HG03439 (cell line): ENCODE measurements around the gene CAPN7.

Source experiments
- ATAC-seq: cut with Tn5 transposase; IDR thresholded peaks from one replicate; pipeline ENCODE4 v1.9.1; 2021; ENCODE audit warnings: mild to moderate bottlenecking, moderate library complexity; ENCODE audit not compliant: unreplicated experiment

Gene CAPN7

DNA sequence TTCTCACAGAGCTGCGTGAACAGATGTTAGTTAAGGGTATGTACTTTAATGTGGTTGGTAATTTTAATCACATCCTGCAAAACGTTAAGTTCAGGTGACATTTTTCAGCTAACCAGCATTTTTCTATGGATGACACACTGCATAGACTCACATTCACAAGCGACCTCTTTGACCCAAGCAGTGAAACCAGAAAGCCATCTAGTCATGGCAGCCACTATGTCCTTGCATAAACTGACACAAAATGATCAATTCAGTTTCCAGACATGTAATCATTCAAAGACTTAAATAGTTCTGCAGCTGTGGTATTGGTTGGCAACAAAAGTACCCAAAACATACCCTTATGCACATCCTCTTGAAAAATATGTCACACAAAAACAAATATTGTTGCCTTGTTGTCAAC, 7.4 kb upstream of the CAPN7 start:
- no peak for ATAC-seq

DNA sequence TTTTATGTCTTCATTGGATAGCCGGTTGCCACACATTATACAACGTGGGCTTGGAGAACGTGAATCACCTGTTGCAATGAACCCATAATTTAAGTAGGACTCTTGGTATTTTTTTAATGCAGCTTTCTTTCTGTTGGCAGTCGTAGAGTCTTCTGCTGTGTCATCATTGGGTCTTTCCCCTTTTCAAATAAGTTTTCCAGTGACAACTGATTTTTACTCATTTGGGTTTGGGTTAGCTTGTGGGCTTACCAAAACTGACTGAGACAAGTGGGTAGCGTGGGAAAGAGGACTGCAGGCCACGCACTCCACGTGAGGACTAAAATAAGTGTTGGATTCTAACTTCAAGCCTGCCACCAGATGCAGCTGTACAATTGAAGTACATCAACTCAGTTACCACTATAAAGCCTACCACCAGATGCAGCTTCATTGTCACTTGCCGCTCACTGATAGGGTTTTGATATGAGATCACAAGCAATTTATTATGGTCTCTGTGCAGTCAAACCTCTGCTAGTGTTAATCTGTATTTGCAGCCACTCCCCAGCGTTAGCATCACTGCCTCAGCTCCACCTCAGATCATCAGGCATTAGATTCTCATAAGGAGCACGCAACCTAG, 6.4 kb upstream of the CAPN7 start:
- ATAC-seq = no peak

DNA sequence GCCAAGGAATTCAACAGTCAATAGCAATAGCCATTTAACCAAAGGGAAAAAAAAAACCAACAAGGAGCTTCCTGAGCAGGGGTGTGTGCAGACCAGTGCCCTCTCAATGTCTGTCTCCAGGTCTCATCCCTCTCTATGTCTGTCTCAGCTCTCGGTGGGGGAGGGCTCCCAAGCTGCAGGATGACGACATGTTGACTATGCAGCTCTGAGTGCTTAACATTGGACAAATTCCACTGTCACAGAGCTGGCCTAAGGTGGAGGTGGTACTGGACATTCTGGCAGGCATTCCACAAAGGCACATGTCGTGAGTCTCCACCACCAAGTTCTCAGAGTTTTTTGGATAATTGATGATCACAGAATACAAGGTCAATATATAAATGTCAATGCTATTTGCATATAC, 2.0 kb upstream of the CAPN7 start:
- no peak for ATAC-seq

DNA sequence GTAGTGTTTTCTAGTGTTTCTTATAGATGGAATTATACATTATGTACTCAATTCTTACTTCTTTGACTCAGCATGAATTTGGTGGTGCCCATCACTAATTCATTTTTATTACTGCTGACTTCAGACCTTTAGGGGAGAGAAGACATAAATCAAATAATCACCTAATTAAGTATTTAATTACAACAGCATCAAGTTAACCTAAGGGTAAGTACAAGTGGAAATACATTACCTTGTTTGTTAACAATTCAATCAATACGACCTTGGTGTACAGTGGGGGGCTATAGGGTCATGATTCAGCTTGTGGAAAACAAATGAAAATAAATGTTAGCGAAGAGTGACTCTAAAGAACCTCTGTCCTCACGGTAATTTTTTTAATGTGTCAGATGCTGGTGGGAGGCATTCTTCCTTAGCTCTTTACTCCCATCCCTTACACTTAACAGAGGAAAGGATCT, 538 bp upstream of the CAPN7 start:
- no peak for ATAC-seq

DNA sequence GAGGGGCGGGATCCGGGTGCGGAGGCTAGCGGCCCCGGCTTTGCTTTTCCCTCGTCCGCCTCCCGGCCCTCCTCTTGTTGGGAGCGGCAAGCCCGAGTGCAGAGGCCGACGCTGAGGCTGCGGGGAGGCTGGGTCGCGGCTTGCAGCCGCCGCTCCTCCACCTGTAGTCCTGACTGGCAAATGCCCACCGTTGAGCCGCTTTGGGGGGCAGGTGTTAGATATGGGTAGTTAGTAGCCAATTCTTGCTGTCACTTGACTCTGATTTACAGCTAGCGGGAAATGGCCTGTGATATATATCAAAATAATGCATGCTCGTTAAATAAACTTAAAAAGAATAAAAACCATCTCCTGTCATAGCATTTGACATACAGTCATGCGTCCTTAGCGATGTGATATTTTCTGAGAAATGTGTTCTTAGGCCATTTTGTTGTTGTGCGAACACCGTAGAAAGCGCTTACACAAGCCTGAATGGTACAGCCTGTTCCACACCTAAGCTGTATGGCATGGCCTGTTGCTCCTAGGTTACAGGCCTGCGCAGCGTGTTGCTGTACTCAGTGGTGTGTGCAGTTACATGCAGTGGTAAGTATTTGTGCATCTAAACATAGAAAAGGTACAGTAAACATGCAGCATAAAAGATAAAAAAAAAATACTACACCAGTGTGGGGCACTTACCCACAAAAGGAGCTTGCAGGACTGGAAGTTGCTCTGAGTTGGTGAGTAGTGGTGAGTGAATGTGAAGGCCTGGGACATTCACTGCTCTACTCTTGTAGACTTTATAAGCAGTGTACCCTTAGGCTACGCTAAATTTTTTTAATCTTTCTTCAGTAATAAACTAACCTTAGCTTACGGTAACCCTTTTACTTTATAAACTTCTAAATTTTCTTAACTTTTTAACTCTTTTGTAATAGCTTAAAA, 873 bp downstream of the CAPN7 start:
- no peak for ATAC-seq

DNA sequence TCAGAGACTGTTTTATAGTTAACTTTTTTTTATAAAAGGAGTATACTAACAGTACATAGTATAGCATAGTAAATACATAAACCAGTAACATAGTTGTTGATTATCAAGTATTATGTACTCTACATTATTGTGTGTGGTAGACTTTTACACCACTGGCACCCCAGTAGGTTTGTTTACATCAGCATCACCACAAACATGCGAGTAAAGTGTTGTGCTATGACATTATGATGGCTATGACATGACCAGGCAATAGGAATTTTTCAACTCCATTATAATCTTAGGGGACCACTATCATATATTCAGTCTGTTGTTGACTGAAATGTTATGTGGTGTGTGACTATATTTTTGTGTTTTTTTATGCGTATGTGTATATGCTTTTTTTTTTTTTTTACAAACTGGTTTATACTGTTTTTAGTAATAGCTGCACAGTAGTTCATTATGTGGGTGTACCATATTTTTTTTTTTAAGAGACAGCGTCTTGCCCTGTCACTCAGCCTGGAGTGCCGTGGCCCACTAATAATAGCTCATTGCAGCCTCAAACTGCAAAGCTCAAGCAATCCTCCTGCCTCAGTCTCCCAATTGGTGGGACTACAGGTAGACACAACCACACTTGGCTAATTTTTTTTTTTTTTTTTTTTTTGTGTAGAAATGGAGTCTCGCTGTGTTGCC, 1.9 kb downstream of the CAPN7 start:
- no peak for ATAC-seq

DNA sequence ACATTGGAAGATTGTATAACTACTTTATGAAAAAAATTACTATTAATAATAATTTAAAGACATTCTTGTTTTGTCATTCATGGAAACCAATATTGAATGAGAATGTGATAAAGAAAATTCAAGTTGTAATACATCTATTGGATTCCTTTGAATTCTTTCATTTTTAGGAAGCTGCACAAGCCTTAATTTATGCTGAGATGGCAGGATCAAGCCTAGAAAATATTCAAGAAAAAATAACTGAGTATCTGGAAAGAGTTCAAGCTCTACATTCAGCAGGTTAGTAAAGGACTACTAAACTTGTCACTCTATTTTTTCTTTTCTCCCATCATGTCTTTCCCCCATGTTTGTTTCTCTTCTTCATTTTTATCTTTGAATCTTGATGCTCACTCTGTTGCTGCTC, 5.9 kb downstream of the CAPN7 start:
- no peak for ATAC-seq

DNA sequence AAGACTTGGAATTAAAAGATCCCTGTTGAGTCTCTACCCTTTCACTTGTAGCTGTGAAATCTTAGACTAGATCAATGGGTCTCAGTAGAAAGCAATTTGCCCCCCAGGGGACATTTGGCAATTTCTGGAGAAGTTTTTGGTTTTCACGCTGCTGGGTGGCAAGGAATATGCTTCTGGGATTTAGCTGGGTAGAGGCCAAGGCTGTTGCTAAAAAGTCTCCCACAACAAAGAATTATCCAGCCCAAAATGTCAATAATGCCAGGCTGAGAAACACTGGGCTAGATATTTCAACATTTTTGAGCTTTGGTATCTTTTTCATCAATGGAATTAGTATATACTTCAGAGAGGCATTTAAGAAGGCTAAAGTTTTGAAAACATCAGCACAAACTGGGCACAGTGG, 8.7 kb downstream of the CAPN7 start:
- ATAC-seq = no peak

DNA sequence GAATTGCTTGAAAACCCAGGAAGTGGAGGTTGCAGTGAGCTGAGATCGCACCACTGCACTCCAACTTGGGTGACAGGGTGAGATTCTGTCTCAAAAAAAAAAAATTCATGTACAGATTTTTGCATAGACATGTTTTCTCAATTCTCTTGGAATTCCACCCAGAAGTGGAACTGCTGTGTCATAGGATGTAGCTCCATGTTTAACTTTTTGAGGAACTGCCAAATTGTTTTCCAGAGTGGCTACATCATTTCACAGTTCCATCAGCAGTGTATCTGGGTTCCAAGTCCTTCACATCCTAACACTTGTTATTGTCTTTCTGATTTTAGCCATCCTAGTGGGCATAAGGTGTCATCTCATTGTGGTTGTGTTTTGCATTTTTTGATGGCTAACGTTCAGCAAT, 9.9 kb downstream of the CAPN7 start:
- no peak for ATAC-seq

DNA sequence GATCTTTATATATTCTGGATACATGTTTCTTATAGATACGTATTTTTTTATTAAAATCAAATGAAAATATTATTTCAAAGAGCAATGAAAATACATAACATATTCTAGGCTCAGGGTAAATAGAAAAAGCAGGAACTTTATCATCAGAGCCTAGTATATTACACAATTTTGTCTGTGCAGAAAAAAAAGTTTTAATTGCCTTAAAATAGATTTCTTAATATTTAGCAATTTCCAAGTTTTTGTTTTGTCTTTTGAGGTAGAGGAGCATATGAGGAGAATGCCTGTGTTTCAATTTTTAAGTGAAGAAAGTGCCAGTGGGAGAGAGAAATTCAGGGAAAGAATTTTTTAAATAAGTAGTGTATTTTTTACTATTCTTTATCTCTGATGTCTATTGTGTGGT, 10.5 kb downstream of the CAPN7 start:
- no peak for ATAC-seq

DNA sequence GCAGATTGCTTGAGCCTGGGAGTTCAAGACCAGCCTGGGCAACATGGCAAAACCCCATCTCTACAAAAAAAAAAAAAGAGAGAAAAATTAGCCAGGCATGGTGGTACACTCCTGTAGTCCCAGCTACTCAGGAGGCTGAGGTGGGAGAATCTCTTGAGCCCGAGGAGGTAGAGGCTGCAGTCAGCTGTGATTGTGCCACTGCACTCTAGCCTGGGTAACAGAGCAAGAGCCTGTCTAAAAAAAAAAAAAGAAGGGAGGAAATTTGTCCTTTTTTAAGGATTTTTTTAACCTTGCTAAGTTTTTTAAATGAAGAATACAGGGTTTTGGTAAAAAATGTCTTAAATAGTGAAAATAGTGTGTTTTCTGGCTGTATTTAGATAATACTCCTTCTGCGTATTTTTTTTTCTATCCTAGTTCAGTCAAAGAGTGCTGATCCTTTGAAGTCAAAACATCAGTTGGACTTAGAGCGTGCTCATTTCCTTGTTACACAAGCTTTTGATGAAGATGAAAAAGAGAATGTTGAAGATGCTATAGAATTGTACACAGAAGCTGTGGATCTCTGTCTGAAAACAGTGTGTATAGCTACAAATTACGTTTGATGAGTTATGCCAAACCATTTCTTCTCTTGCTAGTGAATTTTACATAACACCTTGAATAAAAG, 11.1 kb downstream of the CAPN7 start:
- ATAC-seq = no peak

DNA sequence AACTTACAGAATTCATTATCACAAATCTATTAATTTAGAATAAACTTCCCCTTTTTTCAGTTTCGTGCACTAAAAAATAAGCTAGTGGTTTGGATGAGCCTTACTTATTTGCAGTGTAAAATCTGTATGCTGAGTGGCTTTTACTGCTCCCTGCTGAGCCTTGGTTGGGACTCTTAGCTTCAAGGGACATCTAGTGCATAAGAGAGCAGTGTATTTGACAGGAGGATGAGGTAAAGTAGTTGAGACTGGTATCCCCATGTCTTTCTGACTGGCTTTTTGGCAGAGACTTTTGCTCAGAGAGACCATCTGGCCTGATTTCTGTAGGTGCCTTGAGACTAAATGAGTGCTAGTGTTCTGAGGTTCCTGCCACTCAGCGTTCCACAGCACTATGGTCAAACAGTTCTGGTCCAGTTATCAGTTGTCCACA, 11.8 kb downstream of the CAPN7 start:
- ATAC-seq = no peak

DNA sequence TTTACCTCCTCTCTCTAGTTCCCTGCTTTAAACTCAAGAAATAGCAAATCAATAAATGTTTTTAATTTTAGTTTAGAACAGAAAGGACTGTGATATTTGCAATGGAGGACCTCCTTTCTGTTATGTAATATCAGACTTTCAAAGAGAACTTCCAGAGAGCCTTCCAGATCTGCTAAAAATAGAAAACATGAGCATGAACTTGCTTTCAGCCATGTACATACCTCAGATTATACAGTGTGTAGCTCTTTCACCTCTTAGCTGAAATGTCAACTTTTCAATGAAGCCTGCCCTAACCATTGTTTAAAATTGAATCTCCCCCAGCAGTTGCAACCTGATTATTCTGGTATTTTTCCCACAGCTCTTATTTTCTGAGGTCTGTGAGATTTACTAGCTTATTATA, 12.6 kb downstream of the CAPN7 start:
- ATAC-seq = no peak

DNA sequence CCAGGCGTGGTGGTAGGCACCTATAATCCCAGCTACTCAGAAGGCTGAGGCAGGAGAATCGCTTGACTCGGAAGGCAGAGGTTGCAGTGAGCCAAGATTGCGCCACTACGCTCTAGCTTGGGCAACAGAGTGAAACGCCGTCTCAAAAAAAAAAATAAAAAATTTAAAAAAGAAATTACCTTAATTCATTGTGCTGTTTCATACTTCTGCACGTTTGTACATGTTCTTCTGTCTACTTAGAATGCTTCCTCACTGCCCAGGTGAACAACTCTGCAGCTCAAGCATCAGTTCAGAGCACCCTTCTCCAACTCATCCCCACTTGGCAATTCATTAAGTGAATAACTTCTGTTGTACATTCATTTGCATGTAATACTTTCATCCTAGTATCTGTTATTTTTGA, 14.0 kb downstream of the CAPN7 start:
- no peak for ATAC-seq

DNA sequence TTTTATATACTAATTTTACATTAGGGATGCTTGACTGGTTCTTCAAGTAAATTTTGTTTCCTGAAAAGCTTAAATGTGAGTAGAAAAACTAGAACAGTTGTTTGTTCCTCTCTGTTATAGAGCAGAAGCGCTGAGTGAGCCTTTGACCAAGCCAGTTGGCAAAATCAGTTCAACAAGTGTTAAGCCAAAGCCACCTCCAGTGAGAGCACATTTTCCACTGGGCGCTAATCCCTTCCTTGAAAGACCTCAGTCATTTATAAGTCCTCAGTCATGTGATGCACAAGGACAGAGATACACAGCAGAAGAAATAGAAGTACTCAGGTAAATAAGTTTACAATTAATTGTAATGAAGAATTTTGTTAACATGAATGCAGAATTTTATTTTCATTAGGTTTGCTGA, 14.6 kb downstream of the CAPN7 start:
- no peak for ATAC-seq

DNA sequence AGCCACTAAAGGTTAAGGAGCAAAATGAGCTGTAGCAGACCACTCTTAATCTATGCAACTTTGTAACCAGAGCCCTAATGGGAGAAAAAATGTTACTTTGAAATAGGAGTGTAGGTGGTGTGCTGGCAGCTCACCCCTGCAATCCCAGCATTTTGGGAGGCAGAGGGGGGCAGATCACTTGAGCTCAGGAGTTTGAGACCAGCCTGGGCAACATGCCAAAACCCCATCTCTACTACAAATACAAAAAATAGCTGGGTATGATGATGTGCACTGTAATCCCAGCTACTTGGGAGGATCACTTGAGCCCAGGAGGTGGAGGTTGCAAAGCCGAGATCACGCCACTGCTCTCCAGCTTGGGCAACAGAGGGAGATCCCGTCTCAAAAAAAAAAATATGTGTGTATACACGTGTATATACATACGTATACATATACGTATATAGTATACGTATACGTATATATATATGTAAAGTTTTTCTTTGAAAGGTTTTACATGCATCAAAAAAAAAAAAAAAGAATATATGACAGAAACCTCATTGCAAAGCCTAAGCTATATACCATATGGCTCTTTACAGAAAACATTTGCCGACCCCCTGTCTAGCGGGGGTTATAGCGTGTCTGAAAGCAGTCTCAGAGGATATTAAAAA, 15.7 kb downstream of the CAPN7 start:
- no peak for ATAC-seq

DNA sequence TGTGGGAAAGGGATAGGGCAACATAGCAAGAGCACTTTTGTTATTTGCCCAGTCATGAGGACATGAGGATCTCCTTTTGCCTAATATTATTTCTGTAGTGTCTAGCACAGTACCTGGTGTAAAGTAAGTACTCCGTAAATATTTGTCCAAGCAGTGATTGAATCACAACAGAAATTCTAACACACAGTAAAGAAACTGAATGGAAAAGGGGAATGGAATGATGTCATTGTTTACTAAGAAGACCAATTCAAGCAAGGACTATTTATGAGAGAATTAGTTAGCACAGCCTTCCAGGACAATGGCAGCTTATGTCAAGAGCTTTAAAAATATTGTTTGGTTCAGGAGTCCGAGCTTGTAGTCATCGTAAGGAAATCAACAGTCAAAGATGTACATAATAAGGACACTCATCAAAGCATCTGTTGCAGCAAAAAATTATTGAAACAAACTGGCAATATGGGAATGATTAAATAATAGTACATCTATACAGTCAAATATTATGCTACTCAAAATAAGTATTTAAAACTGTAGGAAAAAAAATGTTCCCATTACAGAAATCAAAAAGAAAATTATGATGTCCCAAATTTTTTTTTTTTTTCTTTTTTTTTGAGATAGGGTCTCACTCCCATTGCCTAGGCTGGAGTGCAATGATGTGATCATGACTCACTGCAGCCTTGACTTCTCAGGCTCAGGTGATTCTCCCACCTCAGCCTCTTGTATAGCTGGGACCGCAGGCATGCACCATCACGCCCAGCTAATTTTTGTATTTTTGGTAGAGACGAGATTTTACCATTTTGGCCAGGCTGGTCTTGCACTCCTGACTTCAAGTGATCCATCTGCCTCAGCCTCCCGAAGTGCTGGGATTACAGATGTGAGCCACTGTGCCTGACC, 17.9 kb downstream of the CAPN7 start:
- no peak for ATAC-seq

DNA sequence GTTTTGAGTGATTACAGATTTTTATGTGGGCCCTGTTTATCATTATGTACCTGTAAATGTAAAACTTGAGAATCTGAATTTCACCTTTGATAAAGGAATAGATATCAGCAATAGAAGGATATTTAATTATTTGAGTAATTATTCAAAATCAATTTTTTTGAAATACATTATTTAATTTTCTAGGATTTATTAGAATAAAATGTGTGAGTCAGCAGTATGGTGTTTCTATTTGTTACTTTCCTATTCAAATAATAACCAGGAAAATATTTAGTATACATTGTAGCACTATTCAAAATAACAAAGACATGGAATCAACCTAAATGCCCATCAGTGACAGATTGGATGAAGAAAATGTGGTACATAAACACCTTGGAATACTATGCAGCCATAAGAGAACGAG, 22.1 kb downstream of the CAPN7 start:
- ATAC-seq = no peak

DNA sequence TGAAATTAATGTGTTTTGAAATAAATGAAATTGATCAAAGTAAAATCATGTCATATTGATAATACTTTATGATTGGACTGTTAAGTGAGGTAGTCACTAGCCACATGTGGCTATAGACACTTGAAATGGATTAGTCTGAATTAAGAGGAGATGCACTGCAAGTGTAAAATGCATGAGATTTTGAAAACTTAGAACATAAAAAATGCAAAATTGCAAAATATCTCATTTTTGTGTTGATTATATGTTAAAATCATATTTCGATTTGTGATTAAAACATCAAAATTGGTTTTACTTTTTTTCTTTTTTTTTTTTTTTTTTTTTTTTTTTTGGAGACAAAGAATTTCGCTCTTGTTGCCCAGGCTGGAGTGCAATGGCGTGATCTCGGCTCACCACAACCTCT, 23.2 kb downstream of the CAPN7 start:
- no peak for ATAC-seq

DNA sequence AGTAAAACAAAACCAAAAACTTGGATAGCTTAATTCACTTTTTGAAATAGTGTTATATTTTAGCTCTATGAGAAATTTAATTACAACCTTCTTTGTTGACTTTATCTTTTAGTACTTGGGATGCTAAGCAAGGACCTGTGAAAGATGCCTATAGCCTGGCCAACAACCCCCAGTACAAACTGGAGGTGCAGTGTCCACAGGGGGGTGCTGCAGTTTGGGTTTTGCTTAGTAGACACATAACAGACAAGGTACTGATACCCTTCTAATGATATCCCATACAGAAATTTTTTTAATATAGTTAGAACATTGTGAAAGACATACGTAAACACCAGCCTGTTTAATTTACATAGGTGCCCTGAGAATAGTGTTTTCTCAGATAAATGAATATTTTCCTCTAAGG, 35.3 kb downstream of the CAPN7 start:
- ATAC-seq = no peak
